SU-DHL-6 (cell line): ENCODE data around the gene BRD1.

Experiments used
- H2AFZ ChIP-seq: fragments of 200-600 bp; sonication (generic); 2 replicates; pipeline ENCODE4 v1.6.1; 2014; ENCODE audit warnings: low read depth, mild to moderate bottlenecking, moderate library complexity, mixed read lengths, antibody characterized with exemption, low read length; ENCODE audit not compliant: severe bottlenecking
- H3F3A ChIP-seq: fragments of 200-600 bp; shearing (Covaris generic); 2 replicates; pipeline ENCODE4 v1.6.0; 2016; ENCODE audit warnings: antibody characterized with exemption, mild to moderate bottlenecking; ENCODE audit not compliant: insufficient read depth
- H3K27ac ChIP-seq: fragments of 200-600 bp; sonication (generic); 2 replicates; pipeline ENCODE4 v1.5.1; 2016; ENCODE audit warnings: low read depth, mild to moderate bottlenecking, low read length, moderate library complexity, mixed read lengths
- H3K27me3 ChIP-seq: fragments of 200-600 bp; sonication (generic), shearing (Covaris generic); 2 replicates; pipeline ENCODE4 v1.6.0; 2014; ENCODE audit warnings: mild to moderate bottlenecking, low read length
- H3K36me3 ChIP-seq: fragments of 200-600 bp; sonication (generic); 2 replicates; pipeline ENCODE4 v1.6.1; 2014; ENCODE audit warnings: mild to moderate bottlenecking, low read length, mixed read lengths
- H3K4me2 ChIP-seq: fragments of 300-600, 200-600 bp; shearing (Covaris generic), sonication (generic); 2 replicates; pipeline ENCODE4 v1.6.0; 2014; ENCODE audit warnings: low read length, low read depth, mild to moderate bottlenecking; ENCODE audit not compliant: poor library complexity, severe bottlenecking
- H3K4me3 ChIP-seq: fragments of 200-600 bp; sonication (generic); 2 replicates; pipeline ENCODE4 v1.5.1; 2014; ENCODE audit warnings: antibody characterized with exemption, low read length, mild to moderate bottlenecking, mixed read lengths; ENCODE audit not compliant: insufficient read depth, poor library complexity, severe bottlenecking
- H3K79me2 ChIP-seq: fragments of 200-600 bp; sonication (generic); 2 replicates; pipeline ENCODE4 v1.6.1; 2014; ENCODE audit warnings: mild to moderate bottlenecking, low read length, moderate library complexity; ENCODE audit not compliant: insufficient read depth
- H3K9ac ChIP-seq: fragments of 200-600 bp; sonication (generic); 2 replicates; pipeline ENCODE4 v1.7.0; 2014; ENCODE audit warnings: mild to moderate bottlenecking, low read length
- H3K9me2 ChIP-seq: fragments of 200-600 bp; sonication (generic); replicated peaks from 2 replicates; pipeline ENCODE4 v1.6.1; 2014; ENCODE audit warnings: low read length; ENCODE audit not compliant: insufficient read depth
- H3K9me3 ChIP-seq: fragments of 200-600 bp; sonication (generic); 2 replicates; pipeline ENCODE4 v1.6.1; 2014; ENCODE audit warnings: low read length, mixed read lengths; ENCODE audit not compliant: insufficient read depth
- H4K20me1 ChIP-seq: fragments of 200-600 bp; sonication (generic); 2 replicates; pipeline ENCODE4 v1.6.1; 2014; ENCODE audit warnings: low read depth, mild to moderate bottlenecking, antibody characterized with exemption, low read length, moderate library complexity, mixed read lengths
- CTCF ChIP-seq: fragments of 200-600 bp; sonication (generic); IDR thresholded peaks from one replicate; pipeline ENCODE4 v1.5.1; 2017; ENCODE audit warnings: antibody characterized with exemption, mild to moderate bottlenecking, low read length, moderate library complexity; ENCODE audit not compliant: insufficient read depth, poor library complexity, severe bottlenecking
- EZH2phosphoT487 ChIP-seq: fragments of 200-600 bp; sonication (generic), shearing (Covaris generic); conservative IDR thresholded peaks from 2 replicates; pipeline ENCODE4 v1.6.1; 2018; ENCODE audit warnings: mild to moderate bottlenecking, antibody characterized with exemption, low read length, moderate library complexity, mixed read lengths

The BRD1 gene

GRCh38 chr22:49847751-49848689, 20.3 kb upstream of the BRD1 start:
- Histone ChIP-seq H4K20me1 (no peaks in the 10 kb centered on the region), H3K4me3 (no peak overlapping the region), H2AFZ (no peak overlapping the region), H3K9me2 (no peaks in the 10 kb centered on the region), H3K36me3 (no peaks in the 10 kb centered on the region), H3K79me2 (no peaks in the 10 kb centered on the region), H3K27me3 (no peaks in the 10 kb centered on the region), H3F3A (no peaks in the 10 kb centered on the region), H3K9me3 (no peaks in the 10 kb centered on the region), H3K9ac (no peak overlapping the region), H3K27ac (no peak overlapping the region), H3K4me2 (no peak overlapping the region)
- TF ChIP-seq CTCF, result no peak
- no peak for TF ChIP-seq EZH2phosphoT487

GRCh38 chr22:49845666-49846459, 18.2 kb upstream of the BRD1 start:
- Histone ChIP-seq H3K79me2 (no peaks in the 10 kb centered on the region), H3K9ac (no peak overlapping the region), H3F3A (no peaks in the 10 kb centered on the region), H3K36me3 (no peaks in the 10 kb centered on the region), H3K9me3 (no peaks in the 10 kb centered on the region), H4K20me1 (no peaks in the 10 kb centered on the region), H3K4me2 (no peak overlapping the region), H3K9me2 (no peaks in the 10 kb centered on the region), H3K4me3 (no peak overlapping the region), H3K27ac (no peak overlapping the region), H3K27me3 (no peaks in the 10 kb centered on the region), H2AFZ (no peak overlapping the region)
- no peak for TF ChIP-seq EZH2phosphoT487
- no peak for TF ChIP-seq CTCF

- TF ChIP-seq CTCF (no peak), EZH2phosphoT487 (no peak)
- Histone ChIP-seq H3K36me3 (no peaks in the 10 kb centered on the region), H3K4me3 (no peak overlapping the region), H3K9me3 (no peaks in the 10 kb centered on the region), H2AFZ (no peak overlapping the region), H3F3A (no peaks in the 10 kb centered on the region), H3K27ac (no peak overlapping the region), H3K27me3 (no peaks in the 10 kb centered on the region), H3K9me2 (no peaks in the 10 kb centered on the region), H3K79me2 (no peaks in the 10 kb centered on the region), H3K9ac (no peak overlapping the region), H4K20me1 (no peaks in the 10 kb centered on the region), H3K4me2 (no peak overlapping the region)
These were observed 17.6 kb upstream of the BRD1 start for GRCh38 chr22:49845241-49845640.
